WTC11 (cell line): ENCODE results near the gene AQP5.

Source experiments
- SOX15 ChIP-seq: fragments of 250-450 bp; sonication (Bioruptor Pico); IDR thresholded peaks from 2 replicates; pipeline ENCODE4 v1.9.0; 2021; ENCODE audit warnings: mild to moderate bottlenecking
- TF ChIP-seq, protein P1 (sequence below): fragments of 200-600 bp; IDR thresholded peaks from 2 replicates; pipeline ENCODE4 v1.8.0; 2022; ENCODE audit warnings: antibody characterized with exemption

DNA sequence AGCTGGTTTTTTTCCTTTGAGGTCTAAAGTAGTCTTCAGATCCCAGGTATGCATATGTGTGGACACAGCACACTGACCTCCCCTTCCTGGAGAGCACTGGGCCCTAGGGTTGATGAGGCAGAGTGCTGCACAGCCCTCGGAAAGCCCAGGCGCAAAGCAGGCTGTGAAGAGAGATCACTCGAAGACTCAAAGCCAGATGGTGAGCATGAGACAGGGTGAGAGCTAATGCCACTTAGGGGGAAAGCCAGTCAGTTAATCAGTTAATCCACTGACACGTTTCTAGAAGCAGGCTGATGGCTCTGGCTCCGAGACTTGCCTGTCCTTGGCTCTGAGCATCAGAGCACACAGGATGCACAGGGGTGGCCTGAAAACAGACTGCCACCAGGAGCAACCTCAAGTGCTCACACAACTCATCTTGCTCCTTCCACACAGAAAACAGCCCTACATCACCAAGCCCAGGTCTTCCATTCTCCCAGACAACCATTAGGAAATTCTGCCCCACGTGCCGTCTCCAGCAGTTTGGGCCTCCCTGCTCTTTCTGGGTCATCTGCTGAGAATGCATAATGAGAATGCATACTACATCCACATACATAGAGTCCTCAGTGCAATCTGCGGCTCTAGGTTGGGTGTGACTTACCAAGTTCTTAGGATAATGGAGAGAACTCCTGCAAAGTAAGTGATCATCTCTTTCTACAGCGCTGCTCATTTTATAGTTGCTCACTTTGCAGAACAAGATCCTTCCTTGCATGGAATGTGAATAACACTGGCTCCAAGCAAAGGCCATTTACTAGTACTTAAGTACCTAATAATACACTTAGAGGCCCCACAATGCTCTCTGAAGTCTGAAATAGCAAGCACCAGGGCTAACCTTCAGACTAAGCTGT lies 23.0 kb downstream of the AQP5 start:
- TF ChIP-seq, protein P1, sequence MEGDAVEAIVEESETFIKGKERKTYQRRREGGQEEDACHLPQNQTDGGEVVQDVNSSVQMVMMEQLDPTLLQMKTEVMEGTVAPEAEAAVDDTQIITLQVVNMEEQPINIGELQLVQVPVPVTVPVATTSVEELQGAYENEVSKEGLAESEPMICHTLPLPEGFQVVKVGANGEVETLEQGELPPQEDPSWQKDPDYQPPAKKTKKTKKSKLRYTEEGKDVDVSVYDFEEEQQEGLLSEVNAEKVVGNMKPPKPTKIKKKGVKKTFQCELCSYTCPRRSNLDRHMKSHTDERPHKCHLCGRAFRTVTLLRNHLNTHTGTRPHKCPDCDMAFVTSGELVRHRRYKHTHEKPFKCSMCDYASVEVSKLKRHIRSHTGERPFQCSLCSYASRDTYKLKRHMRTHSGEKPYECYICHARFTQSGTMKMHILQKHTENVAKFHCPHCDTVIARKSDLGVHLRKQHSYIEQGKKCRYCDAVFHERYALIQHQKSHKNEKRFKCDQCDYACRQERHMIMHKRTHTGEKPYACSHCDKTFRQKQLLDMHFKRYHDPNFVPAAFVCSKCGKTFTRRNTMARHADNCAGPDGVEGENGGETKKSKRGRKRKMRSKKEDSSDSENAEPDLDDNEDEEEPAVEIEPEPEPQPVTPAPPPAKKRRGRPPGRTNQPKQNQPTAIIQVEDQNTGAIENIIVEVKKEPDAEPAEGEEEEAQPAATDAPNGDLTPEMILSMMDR: no peak
- TF ChIP-seq SOX15 (CRISPR knock-in tag): no peak
